Endothelial cell of umbilical vein (primary cell): ENCODE measurements around the gene ENPEP. TPM values are rescaled to one million over a fixed set of nuclear protein-coding genes. Genes with fewer than 3 reads are reported as not detected.

Source experiments
- BruUV-seq: library from RNA; stranded (reverse); fragments of 400-500 nt; replicated peaks from 2 replicates; lab custom pipeline; 2021; lab: Mats Ljungman, UMichigan
- CTCF ChIA-PET: fragments of 300-600, 350-600 bp; sonication (Branson Sonifier 250); formaldehyde crosslinking; loops from one replicate; lab custom pipeline; 2021; ENCODE audit warnings: antibody characterized with exemption, inconsistent platforms; lab: Charles Lee
- POLR2A ChIA-PET: fragments of 300-600, 350-600 bp; sonication (Branson Sonifier 250); formaldehyde crosslinking; loops from one replicate; lab custom pipeline; 2021; ENCODE audit warnings: antibody characterized with exemption, inconsistent platforms; lab: Charles Lee
- DNase-seq: peaks from one replicate; pipeline ENCODE4 v3.0.0-alpha.2; 2011; ENCODE audit warnings: low read depth, low spot score
- FAIRE-seq: peaks from 2 replicates; lab custom pipeline; 2011; peaks lifted over from hg19 to GRCh38; lab: Jason Lieb, UNC
- H2AFZ ChIP-seq: 2 replicates; pipeline ENCODE4 v1.6.0; 2012; ENCODE audit warnings: low read depth, low read length, control low read depth, inconsistent platforms
- H3K27ac ChIP-seq: 2 replicates; pipeline ENCODE4 v1.5.1; 2011; ENCODE audit warnings: low read depth, mild to moderate bottlenecking, control low read depth, low read length, moderate library complexity; ENCODE audit not compliant: insufficient read depth
- H3K27me3 ChIP-seq, 2 experiments: 2 replicates each; pipeline versions ENCODE4 v1.6.0 to v1.6.1; 2011; ENCODE audit warnings: low read length in 2 of 2, mixed read lengths in 1 of 2; ENCODE audit not compliant: control insufficient read depth in 2 of 2, insufficient read depth in 2 of 2
- H3K36me3 ChIP-seq, 2 experiments: 2 replicates in 1 of 2; 3 replicates in 1 of 2; pipeline ENCODE4 v1.5.1; 2011; ENCODE audit warnings: low read length in 2 of 2, mild to moderate bottlenecking in 1 of 2, moderate library complexity in 1 of 2; ENCODE audit not compliant: control insufficient read depth in 2 of 2, insufficient read depth in 2 of 2; ENCODE audit errors: extremely low read depth in 1 of 2
- H3K4me1 ChIP-seq: 3 replicates; pipeline ENCODE4 v1.5.1; 2011; ENCODE audit warnings: mild to moderate bottlenecking, low read length; ENCODE audit not compliant: control insufficient read depth, insufficient read depth; ENCODE audit errors: extremely low read depth
- H3K4me2 ChIP-seq: 2 replicates; pipeline ENCODE4 v1.6.1; 2011; ENCODE audit warnings: low read length, control low read depth, mixed read lengths; ENCODE audit not compliant: insufficient read depth
- H3K4me3 ChIP-seq, 3 experiments: fragments of 200-600 bp in 1 of 3; sonication (generic), shearing (Covaris generic) in 1 of 3; replicated peaks in 1 of 3; 2 replicates each; pipeline ENCODE4 v1.5.1; 2011 to 2016; ENCODE audit warnings: control low read depth in 3 of 3, low read length in 3 of 3, mild to moderate bottlenecking in 2 of 3, inconsistent platforms in 1 of 3, low read depth in 1 of 3, moderate library complexity in 1 of 3; ENCODE audit not compliant: insufficient read depth in 1 of 3
- H3K79me2 ChIP-seq: 2 replicates; pipeline ENCODE4 v1.6.0; 2012; ENCODE audit warnings: low read length, inconsistent platforms; ENCODE audit not compliant: control insufficient read depth, insufficient read depth
- H3K9ac ChIP-seq: replicated peaks from 2 replicates; pipeline ENCODE3; 2011; ENCODE audit warnings: low read length, control low read depth; ENCODE audit not compliant: insufficient read depth; ENCODE audit errors: extremely low read depth
- H3K9me1 ChIP-seq: replicated peaks from 3 replicates; pipeline ENCODE4 v1.6.0; 2011; ENCODE audit warnings: mild to moderate bottlenecking, low read length; ENCODE audit not compliant: control insufficient read depth, insufficient read depth; ENCODE audit errors: extremely low read depth
- H3K9me3 ChIP-seq: replicated peaks from 2 replicates; pipeline ENCODE4 v1.5.1; 2012; ENCODE audit warnings: low read length, inconsistent platforms; ENCODE audit not compliant: control insufficient read depth, insufficient read depth
- H4K20me1 ChIP-seq: replicated peaks from 2 replicates; pipeline ENCODE3; 2011; ENCODE audit warnings: mild to moderate bottlenecking, low read length; ENCODE audit not compliant: control insufficient read depth, insufficient read depth; ENCODE audit errors: extremely low read depth
- EZH2 ChIP-seq: IDR thresholded peaks from 2 replicates; pipeline ENCODE4 v1.6.1; 2012; ENCODE audit warnings: borderline replicate concordance, low read depth, mild to moderate bottlenecking, moderate library complexity, low read length, inconsistent platforms; ENCODE audit not compliant: severe bottlenecking
- FOS ChIP-seq: IDR thresholded peaks from 2 replicates; pipeline ENCODE4 v1.6.1; 2011; ENCODE audit warnings: mild to moderate bottlenecking, low read length, moderate library complexity, borderline replicate concordance; ENCODE audit not compliant: insufficient read depth
- GATA2 ChIP-seq: IDR thresholded peaks from 2 replicates; pipeline ENCODE4 v1.7.0; 2011; ENCODE audit warnings: low read depth, mild to moderate bottlenecking, moderate library complexity, mixed read lengths, low read length; ENCODE audit not compliant: insufficient read length, insufficient read depth
- JUN ChIP-seq: IDR thresholded peaks from 2 replicates; pipeline ENCODE4 v1.6.1; 2011; ENCODE audit warnings: borderline replicate concordance, low read depth; ENCODE audit not compliant: insufficient read length, insufficient read depth
- MYC ChIP-seq: IDR thresholded peaks from one replicate; pipeline ENCODE4 v1.6.1; 2011; ENCODE audit warnings: mild to moderate bottlenecking, low read depth, low read length
- POLR2A ChIP-seq: IDR thresholded peaks from 2 replicates; pipeline ENCODE4 v1.6.1; 2012; ENCODE audit warnings: low read depth, mild to moderate bottlenecking, control low read depth, low read length
- POLR2AphosphoS5 ChIP-seq: IDR thresholded peaks from 2 replicates; pipeline ENCODE4 v1.6.1; 2012; ENCODE audit warnings: low read depth, mild to moderate bottlenecking, control low read depth, low read length, moderate library complexity; ENCODE audit not compliant: insufficient read depth
- dilution Hi-C: fragments of 300-500 bp; cut with MboI; formaldehyde crosslinking; loops from one replicate; pipeline ENCODE4 v1.15.0; 2019; ENCODE audit warnings: low sequenced_read_pairs; ENCODE audit not compliant: extremely low pct_ligation_motif_present
- intact Hi-C: fragments of 100-400 bp; cut with micrococcal nuclease; formaldehyde crosslinking; loops from one replicate; pipeline ENCODE4 v1.10.0; 2022
- polyA plus RNA-seq, 4 experiments: library from polyadenylated mRNA; depleted of rRNA in 3 of 4; stranded (reverse) in 3 of 4; unstranded in 1 of 4; fragments of >200 nt; gene quantifications; 2 replicates each; pipeline versions ENCODE4 v1.2.1 to v1.2.3, GENCODE V29; 2011 to 2012; ENCODE audit warnings: missing spikeins in 1 of 4
- total RNA-seq: library from RNA; stranded (reverse); gene quantifications from 2 replicates; pipeline ENCODE4 v1.2.3, GENCODE V29; 2021
- TF ChIP-seq, protein P1 (sequence below): IDR thresholded peaks from 2 replicates; pipeline ENCODE4 v1.6.1; 2011; ENCODE audit not compliant: insufficient read depth, insufficient read length
- TF ChIP-seq, protein P2 (sequence below), 2 donors: IDR thresholded peaks; 1 replicate in 1 of 2; 2 replicates in 1 of 2; pipeline ENCODE4 v1.5.1; 2011; ENCODE audit warnings: low read length in 2 of 2, mild to moderate bottlenecking in 2 of 2, moderate library complexity in 2 of 2, control low read depth in 1 of 2, inconsistent platforms in 1 of 2, low read depth in 1 of 2; ENCODE audit not compliant: insufficient read depth in 1 of 2; ENCODE audit errors: extremely low read depth in 1 of 2

The ENPEP gene
- total and polyA plus RNA-seq, 2 donors (not counting 3 experiments of a cell fraction or from before 2014, with no cell fraction given): not detected

DNA sequence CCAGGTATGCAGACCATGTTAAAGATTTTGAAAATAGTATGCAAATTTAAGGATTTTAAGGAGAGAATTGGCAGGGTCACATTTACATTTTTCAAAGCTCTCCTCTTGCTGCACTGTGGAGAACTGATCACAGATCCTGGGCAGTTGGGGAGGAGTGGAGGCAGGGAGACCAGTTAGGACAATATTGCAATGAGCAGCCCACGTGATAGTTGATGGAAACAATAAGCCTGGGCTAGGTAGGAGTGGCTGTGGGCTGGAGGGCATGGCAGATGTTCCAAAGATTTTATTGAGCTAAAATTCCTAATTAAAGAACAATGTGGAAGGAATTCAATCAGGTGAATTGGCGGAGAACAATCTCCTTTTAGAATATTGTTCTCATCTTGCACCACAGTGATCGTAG, 50.6 kb downstream of the ENPEP start:
- Histone ChIP-seq H3K27ac (no peak overlapping the region), H3K4me2 (no peak overlapping the region), H2AFZ (no peak overlapping the region), H3K9me1 (no peaks in the 10 kb centered on the region), H3K27me3 (no peaks in the 10 kb centered on the region), H3K9ac (no peak overlapping the region), H3K79me2 (no peaks in the 10 kb centered on the region), H4K20me1 (no peaks in the 10 kb centered on the region), H3K9me3 (no peaks in the 10 kb centered on the region), H3K4me1 (peaks cover 14% of the 10 kb centered on the region), H3K4me3 (no peak overlapping the region), H3K36me3 (no peaks in the 10 kb centered on the region)
- DNase-seq: no peak
- dilution Hi-C loops: no loop called here
- intact Hi-C loops: no loop called here
- CTCF ChIA-PET: interaction anchor here (0.7 to 3.2 kb wide), 3 partner anchors 10 to 527 kb away, joined by 3 to 11 read pairs (median 6); no protein-coding TSS in a partner anchor
- POLR2A ChIA-PET: no interaction called here
- no peak for TF ChIP-seq FOS
- no peak for FAIRE-seq
- no TSS peak for BruUV-seq

DNA sequence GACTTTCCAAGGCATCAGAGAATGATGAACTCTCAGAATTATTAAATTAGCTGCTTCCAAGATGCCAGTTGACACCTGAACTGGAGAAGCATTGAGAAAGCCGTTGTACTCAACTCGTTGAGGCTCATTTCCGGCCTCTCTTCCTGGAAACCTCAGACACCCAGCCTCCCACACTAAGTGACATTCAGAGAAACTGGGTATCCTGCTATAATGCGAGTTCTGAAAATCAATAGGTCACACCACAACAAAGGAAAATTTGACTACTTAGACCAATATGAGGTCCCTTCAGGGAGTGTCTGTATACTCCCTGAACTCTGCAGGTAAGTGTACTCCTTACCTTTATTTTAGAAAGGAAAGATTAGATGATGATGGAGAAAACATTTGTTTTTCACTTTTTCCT, 51.2 kb downstream of the ENPEP start:
- CTCF ChIA-PET: interaction anchor here (0.7 to 3.2 kb wide), 4 partner anchors 11 to 528 kb away, joined by 3 to 11 read pairs (median 5); no protein-coding TSS in a partner anchor
- intact Hi-C loops (no loop called here), dilution Hi-C loops (no loop called here)
- Histone ChIP-seq H3K27ac (no peak overlapping the region), H3K9me1 (no peaks in the 10 kb centered on the region), H2AFZ (no peak overlapping the region), H3K9me3 (no peaks in the 10 kb centered on the region), H3K79me2 (no peaks in the 10 kb centered on the region), H3K36me3 (no peaks in the 10 kb centered on the region), H3K4me2 (no peak overlapping the region), H3K4me1 (peaks cover 20% of the 10 kb centered on the region), H3K27me3 (no peaks in the 10 kb centered on the region), H3K4me3 (no peak overlapping the region), H3K9ac (no peak overlapping the region), H4K20me1 (no peaks in the 10 kb centered on the region)
- POLR2A ChIA-PET: no interaction called here
- DNase-seq: no peak
- no TSS peak for BruUV-seq
- FAIRE-seq: no peak
- no peak for TF ChIP-seq MYC
- TF ChIP-seq, protein P1, sequence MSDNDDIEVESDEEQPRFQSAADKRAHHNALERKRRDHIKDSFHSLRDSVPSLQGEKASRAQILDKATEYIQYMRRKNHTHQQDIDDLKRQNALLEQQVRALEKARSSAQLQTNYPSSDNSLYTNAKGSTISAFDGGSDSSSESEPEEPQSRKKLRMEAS: no peak
- no peak for TF ChIP-seq FOS
- TF ChIP-seq, protein P2, sequence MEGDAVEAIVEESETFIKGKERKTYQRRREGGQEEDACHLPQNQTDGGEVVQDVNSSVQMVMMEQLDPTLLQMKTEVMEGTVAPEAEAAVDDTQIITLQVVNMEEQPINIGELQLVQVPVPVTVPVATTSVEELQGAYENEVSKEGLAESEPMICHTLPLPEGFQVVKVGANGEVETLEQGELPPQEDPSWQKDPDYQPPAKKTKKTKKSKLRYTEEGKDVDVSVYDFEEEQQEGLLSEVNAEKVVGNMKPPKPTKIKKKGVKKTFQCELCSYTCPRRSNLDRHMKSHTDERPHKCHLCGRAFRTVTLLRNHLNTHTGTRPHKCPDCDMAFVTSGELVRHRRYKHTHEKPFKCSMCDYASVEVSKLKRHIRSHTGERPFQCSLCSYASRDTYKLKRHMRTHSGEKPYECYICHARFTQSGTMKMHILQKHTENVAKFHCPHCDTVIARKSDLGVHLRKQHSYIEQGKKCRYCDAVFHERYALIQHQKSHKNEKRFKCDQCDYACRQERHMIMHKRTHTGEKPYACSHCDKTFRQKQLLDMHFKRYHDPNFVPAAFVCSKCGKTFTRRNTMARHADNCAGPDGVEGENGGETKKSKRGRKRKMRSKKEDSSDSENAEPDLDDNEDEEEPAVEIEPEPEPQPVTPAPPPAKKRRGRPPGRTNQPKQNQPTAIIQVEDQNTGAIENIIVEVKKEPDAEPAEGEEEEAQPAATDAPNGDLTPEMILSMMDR (IDR thresholded peaks at IDR 0.05; ENCODE audit: extremely low read depth in 1 of 2, insufficient read depth in 1 of 2, low read depth in 1 of 2, low read length in 2 of 2): no peak
- TF ChIP-seq POLR2AphosphoS5: no peak
- no peak for TF ChIP-seq GATA2
- no peak for TF ChIP-seq EZH2
- no peak for TF ChIP-seq POLR2A
- no peak for TF ChIP-seq JUN
